GM12892 (cell line): Measurements from ENCODE around the gene TEX261.
"Not testable (repeated sequence)": the region's sequence is repeated elsewhere in the genome, so short reads cannot be mapped to it uniquely, and the experiment has no call there.

ENCODE experiments used
- DNase-seq: peaks from one replicate; pipeline ENCODE4 v3.0.0; 2011; ENCODE audit not compliant: insufficient read length
- FAIRE-seq: peaks from 2 replicates; lab custom pipeline; 2011; peaks lifted over from hg19 to GRCh38; lab: Jason Lieb, UNC
- POLR2A ChIP-seq: IDR thresholded peaks from 2 replicates; pipeline ENCODE4 v1.6.1; 2011; ENCODE audit warnings: low read depth, low read length, control low read depth
- POLR2AphosphoS5 ChIP-seq: IDR thresholded peaks from 2 replicates; pipeline ENCODE4 v1.6.1; 2011; ENCODE audit warnings: low read depth, low read length, control low read depth
- TAF1 ChIP-seq: IDR thresholded peaks from 2 replicates; pipeline ENCODE4 v1.6.1; 2011; ENCODE audit warnings: low read depth, mild to moderate bottlenecking, control low read depth, low read length, borderline replicate concordance

Gene TEX261

GRCh38 chr2:71005271-71006202 lies 10.9 kb upstream of the TEX261 start:
- FAIRE-seq (no peak), DNase-seq (no peak)

GRCh38 chr2:71004857-71005256 lies 10.2 kb upstream of the TEX261 start:
- TF ChIP-seq POLR2AphosphoS5 (no peak), POLR2A (no peak), TAF1 (no peak)
- DNase-seq (no peak), FAIRE-seq (no peak)

More at GRCh38 chr2:71005271-71006202, 10.9 kb upstream of the TEX261 start:
- no peak for TF ChIP-seq TAF1
- no peak for TF ChIP-seq POLR2AphosphoS5
- no peak for TF ChIP-seq POLR2A

GRCh38 chr2:71003966-71004755 lies 9.5 kb upstream of the TEX261 start:
- DNase-seq (no peak), FAIRE-seq (no peak)
- TF ChIP-seq TAF1 (no peak), POLR2A (no peak), POLR2AphosphoS5 (no peak)

- FAIRE-seq (no peak), DNase-seq (no peak)
- TF ChIP-seq POLR2A (no peak), TAF1 (no peak), POLR2AphosphoS5 (no peak)
Observed at GRCh38 chr2:71003396-71003795, 8.7 kb upstream of the TEX261 start.

- TF ChIP-seq POLR2AphosphoS5 (no peak), POLR2A (no peak)
- FAIRE-seq (no peak), DNase-seq (no peak)
Observed at GRCh38 chr2:71001981-71002570, 7.4 kb upstream of the TEX261 start.

- DNase-seq (no peak), FAIRE-seq (no peak)
- no peak for TF ChIP-seq TAF1
- no peak for TF ChIP-seq POLR2AphosphoS5
- TF ChIP-seq POLR2A, result no peak
Observed at GRCh38 chr2:71001592-71001927, 6.9 kb upstream of the TEX261 start.

GRCh38 chr2:71000780-71001591 lies 6.3 kb upstream of the TEX261 start:
- FAIRE-seq, result peak; percentile 93
- peak; percentile 73 for DNase-seq
- TF ChIP-seq POLR2AphosphoS5 (no peak), POLR2A (peak; percentile 56; the same call in 1 of the 2 replicates)

GRCh38 chr2:70999931-71000330 lies 5.3 kb upstream of the TEX261 start:
- DNase-seq, FAIRE-seq: not testable (repeated sequence)

GRCh38 chr2:70999362-70999761 lies 4.7 kb upstream of the TEX261 start:
- no peak for DNase-seq
- FAIRE-seq, result no peak
- TF ChIP-seq POLR2A (no peak), POLR2AphosphoS5 (no peak), TAF1 (no peak)

- FAIRE-seq, DNase-seq: not testable (repeated sequence)
Observed at GRCh38 chr2:70998885-70999284, 4.2 kb upstream of the TEX261 start.

- no peak for DNase-seq
- peak; percentile 66 for FAIRE-seq
- no peak for TF ChIP-seq POLR2A
Observed at GRCh38 chr2:70995426-70995729, 705 bp upstream of the TEX261 start.
